ENCODE data around the gene CSTB. TPM values are rescaled to one million over a fixed set of nuclear protein-coding genes. Genes with fewer than 3 reads are reported as not detected.

Gene CSTB
- polyA plus RNA-seq, 1 donor = 34.9 TPM

DNA sequence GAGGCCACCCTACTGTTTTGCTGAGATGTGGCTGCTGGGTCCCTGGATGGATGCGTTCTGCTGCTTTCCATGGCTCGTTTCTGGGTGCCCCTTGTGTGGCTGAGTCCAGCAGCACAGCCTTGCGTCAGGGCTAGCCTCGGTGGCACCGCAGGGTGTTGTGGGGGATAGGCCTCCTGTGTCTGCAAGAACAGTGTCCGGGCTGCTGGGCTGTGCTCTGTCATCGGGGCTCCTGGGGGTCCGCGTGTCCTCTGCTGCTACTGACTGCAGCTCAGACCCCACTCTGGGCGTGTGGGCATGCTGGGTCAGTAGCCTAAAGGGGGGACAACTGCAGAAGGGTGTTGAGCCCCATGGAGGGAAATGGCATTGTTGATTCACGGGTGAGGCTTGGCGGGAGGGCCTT is 18.2 kb upstream of the CSTB start:
- DNase-seq = no peak

DNA sequence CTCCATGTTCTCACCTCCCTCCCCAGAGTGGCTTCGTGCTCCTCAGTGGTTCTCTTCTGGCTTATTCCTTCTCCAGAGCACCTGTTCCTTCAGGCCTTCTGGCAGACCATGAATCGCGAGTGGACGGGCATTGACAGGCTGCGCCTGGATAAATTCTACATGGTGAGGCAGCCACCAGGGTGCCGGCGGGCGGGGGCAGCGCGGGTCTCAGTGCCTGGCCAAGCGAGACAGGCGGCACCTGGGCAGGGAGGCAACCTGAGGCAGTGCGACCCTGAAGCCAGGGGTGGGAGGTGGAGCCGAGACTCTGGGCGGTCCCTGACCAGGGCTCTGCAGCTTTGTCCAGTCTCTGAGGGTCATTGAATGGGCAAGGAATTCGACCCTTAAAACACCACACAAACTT is 17.1 kb upstream of the CSTB start:
- DNase-seq = no peak

DNA sequence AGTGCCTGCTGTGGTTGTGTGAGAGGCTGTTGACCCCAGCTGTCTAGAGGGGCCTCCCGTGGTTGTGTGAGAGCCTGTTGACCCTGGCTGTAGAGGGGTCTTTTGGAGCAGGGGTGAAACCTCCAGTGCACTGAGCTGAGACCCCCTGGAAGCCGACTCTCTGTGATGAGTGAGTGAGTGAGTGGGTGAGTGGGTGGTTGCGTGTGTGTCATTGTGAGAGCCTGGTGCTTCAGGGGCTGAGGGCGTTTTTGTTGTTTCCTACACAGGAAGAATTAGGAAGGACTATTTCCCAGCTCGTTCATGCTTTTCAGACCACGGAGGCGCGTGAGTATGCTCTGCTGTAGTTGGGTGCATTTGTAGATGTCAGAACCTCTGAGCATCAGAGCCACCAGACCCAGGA is 16.3 kb upstream of the CSTB start:
- DNase-seq = no peak

DNA sequence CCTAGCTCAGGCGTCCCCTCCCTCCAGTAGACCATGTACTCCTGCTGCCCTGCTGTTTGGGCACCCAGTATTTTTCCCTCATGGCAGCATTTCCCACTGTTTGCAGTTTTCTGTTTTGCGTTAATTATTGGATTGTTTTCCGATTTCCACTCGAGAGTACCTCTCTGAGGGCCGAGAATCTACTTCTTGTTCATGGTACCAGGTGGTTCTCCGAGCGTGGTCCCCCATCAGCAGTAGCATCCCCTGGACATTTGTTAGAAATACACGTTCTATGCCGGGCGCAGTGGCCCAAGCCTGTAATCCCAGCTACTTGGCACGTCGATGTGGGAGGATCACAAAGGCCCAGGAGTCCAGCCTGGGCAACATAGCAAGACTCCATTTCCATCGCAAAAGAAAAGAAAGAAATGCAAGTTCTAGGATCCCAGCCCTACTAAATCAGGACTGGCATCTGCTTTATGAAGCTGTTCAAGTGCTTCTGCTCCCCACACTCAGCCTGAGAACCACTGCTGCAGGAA is 14.0 kb upstream of the CSTB start:
- DNase-seq = no peak

DNA sequence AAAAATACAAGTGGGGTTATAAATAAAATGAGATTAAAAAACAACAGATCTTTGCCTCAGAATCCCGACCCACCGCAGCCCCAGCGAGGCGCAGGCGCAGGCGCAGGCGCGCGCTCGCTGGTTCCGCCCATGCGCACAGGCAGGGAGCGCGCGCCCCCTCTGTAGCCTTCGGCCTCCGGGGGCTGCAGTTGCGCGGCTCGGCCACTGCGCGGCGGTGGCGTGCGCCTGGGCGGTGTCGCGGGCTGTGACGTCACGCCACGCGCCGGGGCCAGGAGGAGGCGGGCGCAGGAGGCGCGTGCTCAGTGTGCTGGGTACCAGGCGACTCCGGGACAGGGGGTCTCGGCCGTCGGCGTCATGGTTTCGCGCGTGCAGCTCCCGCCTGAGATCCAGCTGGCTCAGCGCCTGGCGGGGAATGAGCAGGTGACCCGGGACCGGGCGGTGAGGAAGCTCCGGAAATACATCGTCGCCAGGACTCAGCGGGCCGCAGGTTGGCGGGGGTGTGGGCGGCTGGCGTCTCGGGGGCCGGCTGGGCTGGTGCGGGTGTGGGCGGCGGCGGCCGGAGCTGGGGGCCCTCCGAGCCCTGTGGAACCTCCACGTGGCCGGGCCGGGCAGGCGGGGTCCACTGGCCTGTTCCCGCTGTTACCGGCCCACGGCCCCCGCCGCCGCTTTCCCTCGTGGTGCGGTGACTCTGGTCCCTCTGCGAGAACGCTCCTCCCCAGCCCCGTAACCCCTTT is 13.3 kb upstream of the CSTB start, which contains the start of gene RRP1:
RRP1 (plus strand) TSS at position 302 of the 734 bp plus-strand sequence; CDS start at position 355, 53 bp downstream.
- DNase-seq = peak; percentile 91

DNA sequence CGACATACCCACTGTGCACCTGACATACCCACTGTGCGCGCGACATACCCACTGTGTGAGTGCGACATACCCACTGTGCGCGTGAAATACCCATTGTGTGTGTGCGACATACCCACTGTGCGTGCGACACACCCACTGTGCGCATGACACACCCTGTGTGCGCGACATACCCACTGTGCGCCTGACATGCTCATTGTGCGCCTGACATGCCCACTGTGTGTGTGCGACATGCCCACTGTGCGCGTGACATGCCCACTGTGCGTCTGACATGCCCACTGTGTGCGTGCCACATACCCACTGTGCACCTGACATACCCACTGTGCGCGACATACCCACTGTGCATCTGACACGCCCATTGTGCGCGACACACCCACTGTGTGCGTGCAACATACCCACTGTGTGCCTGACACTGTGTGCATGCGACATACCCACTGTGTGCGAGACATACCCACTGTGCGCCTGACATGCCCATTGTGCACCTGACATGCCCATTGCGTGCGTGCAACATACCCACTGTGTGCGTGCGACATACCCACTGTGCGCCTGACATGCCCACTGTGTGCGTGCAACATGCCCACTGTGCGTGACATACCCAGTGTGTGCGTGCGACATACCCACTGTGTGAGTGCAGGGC is 10.8 kb upstream of the CSTB start:
- DNase-seq = no peak

- no peak for DNase-seq
Observed at GRCh38 chr21:43786300-43786806, 10.2 kb upstream of the CSTB start.

DNA sequence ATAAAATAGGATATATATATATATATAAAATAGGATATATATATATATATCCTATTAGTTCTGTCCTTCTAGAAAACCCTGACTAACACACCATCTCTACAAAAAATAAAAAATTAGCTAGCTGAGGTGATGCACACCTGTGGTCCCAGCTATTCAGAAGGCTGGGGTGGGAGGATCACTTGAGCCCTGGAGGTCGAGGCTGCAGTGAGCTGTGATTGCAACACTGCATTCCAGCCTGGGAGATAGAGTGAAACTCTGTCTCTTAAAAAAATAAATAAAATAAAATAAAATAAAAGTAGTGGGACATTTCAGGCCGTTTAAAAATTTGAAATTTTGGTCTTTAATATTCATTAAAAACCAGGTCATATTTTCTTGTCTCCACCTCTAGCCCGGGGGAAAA is 9.0 kb upstream of the CSTB start:
- DNase-seq = no peak

GRCh38 chr21:43783098-43783700 is 7.1 kb upstream of the CSTB start:
- no peak for DNase-seq

DNA sequence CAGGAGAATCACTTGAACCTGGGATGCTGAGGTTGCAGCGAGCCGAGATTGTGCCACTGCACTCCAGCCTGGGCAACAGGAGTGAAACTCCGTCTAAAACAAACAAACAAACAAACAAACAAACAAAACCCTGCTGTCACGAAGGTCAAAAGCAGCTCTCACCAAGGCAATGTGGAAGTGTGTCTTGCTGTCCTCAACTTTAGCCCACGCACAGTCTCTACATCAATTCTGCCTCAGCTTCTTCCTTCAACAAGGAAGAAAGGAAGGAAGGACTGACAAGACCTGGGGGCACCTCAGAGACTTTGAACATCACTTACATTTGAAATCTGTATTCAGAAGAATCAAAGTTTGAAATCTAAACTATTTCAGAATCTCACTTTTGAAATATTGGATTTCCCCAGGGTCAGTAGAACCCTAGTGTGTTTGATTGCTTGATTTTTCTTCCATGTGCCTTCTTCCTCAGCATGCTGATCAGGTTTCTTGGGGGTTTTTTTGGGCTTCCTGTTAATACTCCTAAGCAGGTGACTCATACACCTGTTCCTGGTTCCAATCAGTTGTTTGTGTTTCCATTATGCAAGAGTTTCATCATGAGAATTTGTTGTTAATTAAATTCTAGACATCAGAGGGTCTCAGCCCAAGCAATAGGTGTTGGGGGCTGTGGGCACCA is 6.5 kb upstream of the CSTB start:
- no peak for DNase-seq

DNA sequence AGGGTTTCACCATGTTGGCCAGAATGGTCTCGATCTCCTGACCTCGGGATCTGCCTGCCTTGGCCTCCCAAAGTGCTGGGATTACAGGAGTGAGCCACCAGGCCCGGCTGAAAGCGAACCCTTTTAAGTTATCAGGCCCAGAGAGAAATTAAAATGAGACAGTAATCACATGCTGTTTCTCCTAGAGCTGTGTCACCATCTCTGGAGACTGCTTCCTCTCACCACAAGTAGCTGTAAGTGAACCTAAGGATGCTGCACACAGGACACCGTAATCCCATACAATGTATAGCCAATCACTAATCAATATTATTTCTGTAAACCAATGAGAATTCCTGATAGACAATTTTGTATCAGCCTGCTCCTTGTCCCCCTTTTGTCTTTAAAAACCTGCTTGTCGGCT is 5.7 kb upstream of the CSTB start:
- DNase-seq = no peak

GRCh38 chr21:43779660-43780059 is 3.6 kb upstream of the CSTB start:
- DNase-seq = no peak

DNA sequence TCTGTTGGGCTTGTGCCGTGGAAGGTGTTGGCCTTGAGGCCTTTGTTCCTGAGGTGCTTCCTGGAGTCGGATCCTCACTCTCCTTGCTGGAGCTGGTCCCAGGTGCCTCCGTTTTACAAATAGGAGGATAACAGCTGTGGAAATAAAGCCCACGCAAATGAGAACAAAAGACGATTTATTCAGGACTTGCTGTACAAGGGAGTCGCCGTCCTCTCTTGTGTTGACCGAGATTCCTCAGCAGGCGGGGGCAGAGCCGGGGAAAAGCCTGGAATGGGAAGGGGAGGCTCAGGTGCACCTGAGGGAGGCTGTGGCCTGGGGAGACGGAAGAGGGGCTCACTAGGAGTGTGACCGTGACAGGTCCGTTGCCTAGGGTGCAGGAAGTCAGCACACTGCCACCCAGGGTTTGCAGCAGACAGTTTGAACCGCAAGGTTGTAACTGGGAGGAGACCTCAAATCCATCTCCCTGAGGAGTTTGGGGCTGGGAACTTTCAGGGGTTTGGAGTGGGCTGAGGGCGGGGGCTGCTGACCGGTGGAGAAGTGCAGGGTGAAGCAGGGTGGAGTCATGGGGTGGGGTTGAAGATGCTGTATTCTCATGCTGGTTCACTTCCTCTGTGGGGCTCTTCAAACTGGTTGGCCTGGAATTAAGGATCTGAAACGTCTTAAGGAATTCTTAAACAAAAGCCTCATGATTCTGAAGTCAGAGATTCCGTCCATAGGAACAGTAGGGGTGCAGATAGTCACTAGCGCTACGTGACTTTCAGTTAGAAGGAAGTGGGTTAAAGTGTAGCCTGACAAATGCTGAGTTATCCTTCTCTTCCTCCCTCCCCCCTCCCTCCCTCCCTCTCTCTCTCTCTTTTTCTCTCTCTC is 2.6 kb upstream of the CSTB start:
- DNase-seq = no peak

DNA sequence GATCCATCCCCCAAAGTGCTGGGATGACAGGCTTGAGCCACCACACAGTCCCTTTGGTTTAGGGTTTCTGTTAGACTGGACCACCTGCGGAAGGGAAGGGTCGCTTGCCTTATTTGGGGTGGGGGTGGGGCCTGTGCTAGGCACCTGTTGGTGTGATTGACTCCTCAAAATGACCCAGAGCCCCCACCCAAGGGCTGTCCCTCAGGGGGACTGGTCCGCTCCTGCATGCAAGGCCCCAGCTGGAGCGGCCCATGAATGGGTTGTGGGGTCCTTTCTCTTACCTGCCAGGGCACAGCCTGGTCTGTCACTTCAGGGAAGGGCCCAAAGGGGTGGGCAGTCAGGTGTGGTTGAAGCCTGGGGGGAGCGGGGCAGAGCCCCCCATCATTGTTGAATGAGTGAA is 1.8 kb upstream of the CSTB start:
- no peak for DNase-seq

DNA sequence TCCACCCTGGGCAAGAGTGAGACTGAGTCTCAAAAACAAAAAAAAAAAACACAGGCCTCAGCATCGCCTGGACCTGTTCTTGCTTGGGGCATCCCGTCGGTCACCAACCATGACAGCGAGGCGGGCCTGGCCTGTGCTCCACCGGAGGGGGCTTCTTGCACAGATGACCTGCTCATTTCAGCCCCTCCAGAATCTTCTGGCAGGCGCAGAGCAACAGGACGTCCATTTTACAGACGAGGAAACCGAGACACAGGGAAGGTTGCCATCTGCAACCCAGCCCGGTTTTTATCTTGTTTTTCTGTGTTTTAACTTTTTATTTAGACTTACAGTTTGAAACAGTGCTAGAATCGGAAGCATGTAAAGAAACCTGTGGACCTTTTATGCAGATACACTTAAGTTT is 918 bp downstream of the CSTB start:
- no peak for DNase-seq

GRCh38 chr21:43774163-43774562 is 1.9 kb downstream of the CSTB start:
- DNase-seq = no peak

GRCh38 chr21:43772425-43772821 is 3.7 kb downstream of the CSTB start:
- no peak for DNase-seq

DNA sequence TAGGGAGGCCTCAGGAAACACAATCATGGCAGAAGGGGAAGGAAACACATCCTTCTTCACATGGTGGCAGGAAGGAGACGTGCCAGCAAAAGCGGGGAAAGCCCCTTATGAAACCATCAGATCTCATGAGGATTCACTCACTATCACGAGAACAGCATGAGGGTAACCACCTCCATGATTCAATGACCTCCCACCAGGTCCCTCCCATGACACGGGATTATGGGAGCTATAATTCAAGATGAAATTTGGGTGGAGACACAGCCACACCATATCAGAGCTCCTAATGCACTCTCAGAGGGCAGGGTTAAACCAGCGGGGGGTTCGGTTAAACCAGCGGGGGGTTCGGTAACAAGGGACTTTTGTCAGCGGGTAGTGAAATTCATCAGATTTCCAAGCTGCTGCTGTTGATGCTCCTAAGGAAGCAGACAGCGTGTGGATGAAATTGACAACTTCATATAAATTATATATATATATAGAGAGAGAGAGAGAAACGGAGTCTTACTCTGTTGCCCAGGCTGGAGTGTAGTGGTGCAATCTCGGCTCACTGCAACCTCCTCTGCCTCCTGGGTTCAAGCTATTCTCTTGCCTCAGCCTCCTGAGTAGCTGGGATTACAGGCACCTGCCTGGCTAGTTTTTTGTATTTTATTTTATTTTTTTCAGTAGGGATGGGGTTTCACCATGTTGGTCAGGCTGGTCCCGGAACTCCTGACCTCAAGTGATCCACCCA is 4.2 kb downstream of the CSTB start:
- DNase-seq = no peak

DNA sequence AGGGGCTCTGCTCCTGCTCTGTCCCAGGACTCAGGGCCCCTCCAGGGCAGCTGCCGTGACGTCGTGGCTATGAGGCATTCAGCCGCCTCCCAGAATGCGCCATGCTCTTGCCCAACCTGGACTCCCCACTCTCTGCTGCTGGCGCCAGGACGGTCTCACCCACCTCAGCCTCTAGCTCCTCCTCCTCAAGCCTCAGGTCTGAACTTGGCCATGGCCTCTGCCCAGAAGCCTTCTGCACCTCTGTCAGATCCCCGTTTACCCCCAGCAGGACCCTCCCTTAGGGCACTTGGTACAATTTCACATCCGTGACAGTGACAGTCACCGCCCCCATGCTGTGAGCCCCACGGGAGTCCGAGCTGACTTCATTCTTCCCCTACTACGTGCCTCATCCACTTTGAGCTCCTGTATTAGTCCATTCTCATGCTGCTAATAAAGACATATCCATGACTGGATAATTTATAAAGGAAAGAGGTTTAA is 4.9 kb downstream of the CSTB start:
- no peak for DNase-seq

DNA sequence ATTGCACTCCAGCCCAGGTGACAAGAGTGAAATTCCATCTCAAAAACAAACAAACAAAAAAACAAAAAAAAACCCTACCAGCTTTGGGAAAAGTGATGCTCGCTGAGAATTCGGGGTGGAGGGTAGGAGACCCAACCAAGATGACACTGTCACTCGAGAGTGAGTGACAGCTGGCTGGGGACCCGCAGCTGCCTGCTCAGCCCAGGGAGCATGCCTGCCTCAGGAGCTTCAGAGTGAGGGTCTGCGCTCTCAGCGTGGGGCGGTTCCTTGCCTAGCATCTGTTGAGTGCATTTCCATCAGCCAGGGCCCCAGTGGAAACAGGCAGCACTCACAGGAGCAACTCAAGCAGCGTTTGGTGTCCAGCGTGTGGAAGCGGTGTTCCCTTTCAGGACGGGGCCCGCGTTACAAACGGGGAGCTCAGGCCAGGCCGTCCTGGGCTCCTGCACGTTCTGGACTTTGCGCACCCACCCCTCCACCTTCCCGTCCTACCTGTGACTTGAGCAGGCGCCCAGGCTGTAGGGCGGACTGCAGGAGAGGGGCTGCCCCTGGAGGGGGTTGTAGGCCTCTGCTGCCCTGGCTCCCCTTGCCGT is 5.9 kb downstream of the CSTB start:
- no peak for DNase-seq
